HG03064 (cell line): ENCODE measurements around the gene OR2F2.
A peak's percentile ranks its signal among the peaks of the same experiment; 100 is the strongest.

Experiments used
- ATAC-seq: cut with Tn5 transposase; IDR thresholded peaks from one replicate; pipeline ENCODE4 v1.9.1; 2021; ENCODE audit warnings: low read depth; ENCODE audit not compliant: unreplicated experiment

The OR2F2 gene, protein sequence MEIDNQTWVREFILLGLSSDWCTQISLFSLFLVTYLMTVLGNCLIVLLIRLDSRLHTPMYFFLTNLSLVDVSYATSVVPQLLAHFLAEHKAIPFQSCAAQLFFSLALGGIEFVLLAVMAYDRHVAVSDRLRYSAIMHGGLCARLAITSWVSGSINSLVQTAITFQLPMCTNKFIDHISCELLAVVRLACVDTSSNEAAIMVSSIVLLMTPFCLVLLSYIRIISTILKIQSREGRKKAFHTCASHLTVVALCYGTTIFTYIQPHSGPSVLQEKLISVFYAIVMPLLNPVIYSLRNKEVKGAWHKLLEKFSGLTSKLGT

DNA sequence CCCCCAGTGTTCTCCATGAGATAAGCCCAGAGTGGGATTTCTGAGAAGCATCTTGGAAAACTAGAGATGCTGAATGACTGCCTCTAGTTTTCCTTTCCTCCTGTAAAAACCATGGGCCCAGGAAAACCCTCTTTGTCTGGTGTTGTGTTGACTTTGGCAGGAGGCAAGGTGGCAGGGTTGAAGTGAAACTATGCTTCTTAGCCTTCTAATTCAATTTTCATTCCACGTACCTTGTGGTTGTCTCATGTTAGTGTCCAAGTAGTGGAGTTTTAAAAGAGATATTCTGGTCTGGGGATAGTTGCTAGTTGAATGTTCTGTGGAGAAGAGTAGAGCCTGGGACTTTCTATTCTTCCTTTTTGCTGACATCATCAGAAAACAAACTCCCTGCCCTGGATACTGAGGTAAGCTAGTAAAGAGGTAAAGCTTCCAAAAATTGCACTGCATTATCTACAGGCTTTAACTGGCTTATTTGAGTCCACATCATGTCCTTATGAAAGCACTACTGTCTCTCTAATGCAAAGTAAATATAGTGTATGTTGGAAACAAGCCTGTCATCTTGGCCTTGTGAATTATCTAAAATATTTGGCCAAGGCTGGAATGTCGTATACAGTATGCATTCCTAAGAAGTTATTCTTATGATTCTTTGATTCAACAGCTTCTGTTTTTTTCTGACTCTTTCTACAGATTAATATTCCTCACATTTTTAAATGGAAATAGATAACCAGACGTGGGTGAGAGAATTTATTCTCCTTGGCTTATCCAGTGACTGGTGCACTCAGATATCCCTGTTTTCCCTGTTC is at the start of gene OR2F2:
Gene OR2F2, plus strand, starts transcription at position 708 of the 800 bp plus-strand sequence. Its CDS starts 0 bp downstream, at position 708.
- no peak for ATAC-seq

DNA sequence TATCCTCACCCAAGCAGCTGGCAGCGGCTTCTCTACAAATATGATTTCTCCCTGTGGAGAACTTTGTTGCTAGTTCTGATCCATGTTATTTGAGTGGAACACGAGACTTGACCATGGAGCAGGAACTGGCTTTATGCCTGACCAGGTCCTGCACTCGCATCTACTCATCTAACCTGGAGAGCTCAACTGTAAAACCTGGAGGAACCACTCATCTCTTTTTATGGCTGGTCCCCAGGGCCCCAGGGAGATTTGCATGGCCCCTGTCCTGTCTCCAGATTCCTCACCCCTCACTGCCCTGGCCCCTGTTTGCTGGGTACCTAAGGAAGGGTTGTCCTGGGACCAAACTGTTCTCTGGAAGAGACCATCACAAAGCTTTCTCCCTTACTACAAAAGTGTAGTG is 49.1 kb upstream of the OR2F2 start:
- no peak for ATAC-seq

DNA sequence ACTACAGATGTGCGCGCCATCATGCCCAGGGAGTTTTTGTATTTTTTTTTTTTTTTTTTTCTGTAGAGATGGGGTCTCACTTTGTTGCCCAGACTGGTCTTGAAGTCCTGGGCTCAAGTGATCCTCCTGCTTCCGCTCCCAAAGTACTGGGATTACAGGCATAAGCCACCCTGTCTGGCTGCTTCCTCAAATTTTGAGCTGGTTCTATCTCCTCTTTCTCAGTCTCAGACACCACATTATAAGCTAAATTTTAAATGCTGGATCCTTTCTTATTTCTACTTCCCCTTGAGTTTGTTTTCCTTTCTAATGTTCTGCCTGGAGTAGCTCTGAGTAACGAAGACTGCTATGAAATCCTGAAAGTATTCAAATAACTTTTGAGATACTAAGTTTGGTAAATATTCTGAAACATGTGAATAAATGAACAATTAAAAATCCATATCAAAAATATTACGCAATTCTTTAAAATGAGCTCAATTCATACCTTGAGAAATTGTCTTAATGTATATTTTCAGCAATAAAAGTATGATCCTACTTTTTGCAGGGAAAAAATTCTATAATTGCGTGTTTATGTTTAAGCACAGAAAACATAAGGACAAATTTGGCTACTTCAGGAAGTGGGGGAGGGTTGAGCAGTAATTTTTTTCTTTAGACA is 48.1 kb upstream of the OR2F2 start:
- ATAC-seq = no peak

- no peak for ATAC-seq
These were observed 46.0 kb upstream of the OR2F2 start for GRCh38 chr7:143889068-143889467.

DNA sequence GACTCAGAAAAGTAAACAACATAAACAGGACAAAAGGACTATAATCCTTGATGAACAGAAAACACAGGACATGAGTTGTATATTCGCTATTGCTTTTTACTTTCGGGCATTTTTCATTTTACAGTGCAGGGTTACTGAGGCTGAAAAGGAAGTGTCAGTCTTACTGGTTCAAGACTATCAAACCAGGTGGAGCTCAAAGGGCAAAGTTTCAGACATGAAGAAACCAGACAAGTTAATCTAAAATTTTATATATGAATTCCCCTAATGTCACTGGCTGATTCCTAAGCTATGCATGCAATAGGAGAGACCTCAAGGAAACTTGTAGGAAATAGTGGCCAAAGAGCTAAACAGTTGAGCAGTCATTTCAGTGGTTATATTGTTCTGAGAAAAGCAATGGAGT is 44.5 kb upstream of the OR2F2 start:
- ATAC-seq = no peak

DNA sequence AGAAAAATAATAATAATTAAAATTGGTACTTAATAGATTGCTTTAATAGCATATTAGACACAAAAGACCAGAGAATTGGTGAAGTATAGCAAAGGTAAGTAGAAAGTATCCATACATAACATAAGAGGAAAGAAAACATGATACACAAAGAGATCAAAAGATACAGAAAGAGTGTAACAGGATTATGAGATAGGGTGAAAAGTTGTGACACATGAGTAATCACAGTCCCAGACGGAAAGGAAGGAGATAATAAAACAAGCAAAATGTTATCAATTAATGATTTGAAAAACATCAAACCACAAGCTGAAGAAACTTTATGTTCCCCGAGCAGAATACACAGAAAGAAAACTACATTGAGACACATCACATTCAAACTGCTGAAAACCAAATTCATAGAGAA is 43.6 kb upstream of the OR2F2 start:
- no peak for ATAC-seq

DNA sequence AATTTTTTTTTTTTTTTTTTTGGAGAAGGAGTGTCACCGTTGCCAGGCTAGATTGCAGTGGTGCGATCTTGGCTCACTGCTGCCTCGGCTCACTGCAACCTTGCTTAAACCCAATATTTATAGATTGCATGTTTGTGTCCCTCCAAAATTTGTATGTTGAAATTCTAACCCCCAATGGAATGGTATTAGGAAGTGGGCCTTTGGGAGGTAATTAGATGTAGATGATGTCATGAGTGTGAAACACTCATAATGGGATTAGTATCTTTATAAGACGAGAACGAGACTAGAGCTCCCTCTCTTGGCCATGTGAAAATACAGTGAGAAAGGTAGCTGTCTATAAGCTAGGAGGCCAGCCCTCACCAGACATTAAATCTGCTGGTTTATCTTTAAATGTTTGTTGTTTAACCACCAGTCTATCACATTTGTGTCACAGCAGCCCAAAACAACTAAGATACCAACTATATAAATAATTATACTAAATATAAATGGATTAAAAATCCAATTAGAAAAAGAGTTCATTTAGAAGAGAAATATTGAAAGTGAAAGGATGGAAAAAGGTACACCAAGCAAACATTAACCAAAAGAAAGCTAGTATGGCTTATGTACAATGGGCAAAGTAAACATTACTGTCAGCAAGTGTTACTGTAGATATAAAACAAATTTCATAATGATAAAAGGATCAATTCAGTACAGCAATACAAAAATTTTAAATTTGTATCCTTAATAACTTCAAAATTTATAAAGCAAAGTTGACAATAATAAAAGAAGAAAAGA is 42.3 kb upstream of the OR2F2 start:
- ATAC-seq = peak; percentile 87

GRCh38 chr7:143896667-143897066 is 38.4 kb upstream of the OR2F2 start:
- ATAC-seq = no peak

GRCh38 chr7:143898810-143899209 is 36.2 kb upstream of the OR2F2 start:
- no peak for ATAC-seq

- ATAC-seq = no peak
These were observed 34.7 kb upstream of the OR2F2 start for GRCh38 chr7:143900230-143900766.

DNA sequence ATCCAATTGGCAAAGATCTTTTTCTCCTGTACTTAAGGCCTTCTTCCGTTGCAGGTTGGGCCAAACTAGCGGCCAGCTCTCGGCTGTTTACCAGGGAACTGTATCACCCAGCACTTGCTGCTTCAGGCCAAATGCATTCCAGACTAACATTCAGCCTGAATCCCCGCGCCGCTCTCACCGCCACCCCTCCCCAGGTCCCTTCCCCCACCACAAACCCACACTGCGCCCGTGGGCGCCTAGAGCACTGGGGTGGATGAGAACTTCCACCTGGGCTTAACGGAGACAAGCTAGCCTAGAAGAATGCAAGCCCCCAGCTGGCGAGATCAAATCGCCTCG is 33.7 kb upstream of the OR2F2 start:
- ATAC-seq = peak; percentile 22

DNA sequence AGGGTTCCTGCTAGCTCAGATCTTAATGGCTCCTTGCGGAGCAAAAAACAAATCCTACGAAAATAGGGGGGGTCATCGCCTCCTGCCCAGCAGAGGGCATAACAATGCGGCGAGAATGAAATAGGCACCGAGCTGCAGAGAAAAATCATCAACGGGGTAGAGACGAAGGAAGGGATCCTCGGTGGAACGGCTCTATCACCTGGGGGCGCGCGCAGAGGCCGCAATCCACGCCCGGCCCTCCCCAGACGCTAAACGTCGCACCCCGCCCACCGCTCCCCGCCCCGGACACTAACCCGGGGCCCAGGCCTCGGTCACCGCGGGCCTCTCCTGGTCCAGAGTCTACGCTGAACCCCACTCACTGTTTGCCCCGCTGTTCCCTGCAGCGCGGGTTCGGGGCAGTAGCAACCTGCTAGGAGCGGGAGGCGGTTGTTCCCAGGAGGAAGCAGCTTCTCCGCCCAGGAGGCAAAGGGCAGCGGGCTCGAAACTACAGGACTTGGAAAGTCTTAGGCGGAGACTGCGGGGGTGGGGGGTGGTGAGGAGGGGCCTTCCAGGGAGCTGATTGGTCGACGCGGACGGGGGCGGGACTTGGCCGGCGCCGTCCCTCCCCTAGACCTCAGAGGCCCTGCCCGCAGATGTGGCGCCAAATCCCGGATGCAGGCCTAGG is 33.2 kb upstream of the OR2F2 start, which contains the start of gene TCAF1:
Gene TCAF1, minus strand, starts transcription at position 509 of the 664 bp plus-strand sequence. CDS start 25,568 bp downstream, outside the sequence.
- peak; percentile 92 for ATAC-seq

DNA sequence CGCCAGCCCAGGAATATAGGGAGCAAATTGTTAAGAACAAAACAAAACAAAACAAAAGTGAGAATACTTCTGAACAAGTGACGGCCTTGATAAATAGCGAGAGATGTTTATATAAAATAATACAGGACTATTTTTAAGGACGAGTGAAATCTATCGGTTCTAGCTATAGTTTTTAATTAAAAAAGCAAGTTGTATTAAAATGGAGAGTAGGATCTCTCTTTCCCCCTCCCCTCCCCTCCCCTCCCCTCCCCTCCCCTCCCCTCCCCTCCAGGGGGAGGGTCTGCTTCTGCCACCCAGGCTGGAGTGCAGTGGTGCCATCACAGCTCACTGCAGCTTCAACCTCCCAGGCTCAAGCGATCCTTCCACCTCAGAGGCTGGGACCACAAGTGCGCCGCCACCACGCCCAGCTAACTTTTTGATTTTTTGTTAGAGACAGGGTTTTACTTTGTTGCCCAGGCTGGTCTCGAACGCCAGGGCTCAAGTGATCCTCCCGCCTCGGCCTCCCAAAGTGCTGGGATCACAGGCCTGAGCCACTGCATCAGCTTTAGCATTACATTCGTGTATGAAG is 32.6 kb upstream of the OR2F2 start:
- ATAC-seq = no peak

GRCh38 chr7:143905509-143905908 is 29.5 kb upstream of the OR2F2 start:
- ATAC-seq = no peak

- no peak for ATAC-seq
These were observed 28.9 kb upstream of the OR2F2 start for GRCh38 chr7:143906151-143906550.

DNA sequence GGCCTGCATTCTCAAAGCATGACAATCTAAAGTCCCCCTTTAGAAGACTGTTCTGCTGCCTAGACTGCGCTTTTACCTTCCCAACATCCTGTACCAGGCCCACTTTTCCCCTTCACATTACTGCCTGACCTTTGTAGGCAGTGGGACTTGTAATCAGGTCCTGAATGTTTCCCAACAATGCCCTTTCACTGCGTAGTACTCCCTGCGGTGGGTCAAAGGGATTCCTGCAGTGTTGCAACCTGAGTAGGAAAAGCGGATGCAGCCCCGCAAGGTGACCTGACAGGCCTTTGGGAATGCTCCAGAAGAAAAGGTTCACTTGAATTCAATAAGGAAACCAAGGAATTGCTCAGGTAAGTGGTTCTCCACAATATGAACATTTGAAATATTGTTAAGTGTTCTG is 28.1 kb upstream of the OR2F2 start:
- no peak for ATAC-seq

DNA sequence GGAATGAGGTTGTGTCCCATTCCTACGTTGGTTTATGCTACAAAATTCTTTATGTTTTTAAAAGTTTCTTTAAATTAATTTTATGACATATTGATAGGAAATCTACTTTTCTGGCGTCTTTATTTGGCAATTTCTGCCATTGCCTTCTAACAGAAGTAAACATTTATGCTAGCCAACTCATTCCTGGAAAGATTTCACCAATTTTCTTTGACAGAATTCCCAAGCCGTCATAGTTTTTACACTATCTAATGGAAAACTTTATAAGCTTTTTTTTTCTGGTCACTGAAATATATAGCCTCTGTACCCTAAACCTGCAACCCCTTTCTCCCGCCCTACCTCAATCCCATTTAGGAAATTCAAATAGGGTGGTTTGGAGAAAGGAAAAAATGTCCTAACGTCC is 26.9 kb upstream of the OR2F2 start:
- no peak for ATAC-seq

GRCh38 chr7:143909863-143910262 is 25.2 kb upstream of the OR2F2 start:
- ATAC-seq = no peak

GRCh38 chr7:143910473-143911248 is 24.4 kb upstream of the OR2F2 start:
- ATAC-seq = no peak
